Measurements from ENCODE around the gene RBM14.

- TF ChIP-seq POLR2AphosphoS5 (IDR thresholded peaks at IDR 0.05; ENCODE audit: insufficient read depth, low read depth, low read length), result no peak
- no peak for TF ChIP-seq CTCF (IDR thresholded peaks at IDR 0.05; ENCODE audit: extremely low read depth in 1 of 2, insufficient read depth in 1 of 2, low read depth in 1 of 2, low read length in 2 of 2)
- TF ChIP-seq POLR2A (IDR thresholded peaks at IDR 0.05; ENCODE audit: low read depth, low read length), result no peak
- no peak for TF ChIP-seq MAX (IDR thresholded peaks at IDR 0.05; ENCODE audit: insufficient read depth, insufficient read length)
Measured at GRCh38 chr11:66632952-66633351, 16.5 kb downstream of the RBM14 start.
